Esophagus muscularis mucosa (tissue), 4 donors: ENCODE measurements around the gene RNF149. TPM values are rescaled to one million over a fixed set of nuclear protein-coding genes. Genes with fewer than 3 reads are reported as not detected.

Experiments used
- DNase-seq: peaks from one replicate; pipeline ENCODE4 v3.0.0-alpha.2; 2017; ENCODE audit errors: extremely low spot score
- H3K27ac ChIP-seq, 4 donors: fragments of 200-600 bp; sonication (generic); replicated peaks in 1 of 4; 1 replicate in 3 of 4; 2 replicates in 1 of 4; pipeline ENCODE4 v1.5.1; 2016 to 2019; ENCODE audit warnings: mild to moderate bottlenecking in 1 of 4
- H3K27me3 ChIP-seq, 4 donors: fragments of 200-600 bp; sonication (generic); one replicate each; pipeline versions ENCODE4 v1.5.1 to v1.6.0; 2016 to 2019
- H3K36me3 ChIP-seq, 4 donors: fragments of 200-600 bp; sonication (generic); one replicate each; pipeline ENCODE4 v1.5.1; 2016 to 2019
- H3K4me1 ChIP-seq, 4 donors: fragments of 200-600 bp; sonication (generic); one replicate each; pipeline ENCODE4 v1.5.1; 2016 to 2019
- H3K4me3 ChIP-seq, 4 donors: fragments of 200-600 bp; sonication (generic); 1 replicate in 2 of 4; 2 replicates in 2 of 4; pipeline ENCODE4 v1.5.1; 2016 to 2019; ENCODE audit warnings: mild to moderate bottlenecking in 4 of 4, moderate library complexity in 1 of 4
- H3K9me3 ChIP-seq, 4 donors: fragments of 200-600 bp; sonication (generic); 1 replicate in 3 of 4; 2 replicates in 1 of 4; pipeline ENCODE4 v1.5.1; 2016 to 2019
- EP300 ChIP-seq: sonication (generic); formaldehyde crosslinking; IDR thresholded peaks from one replicate; pipeline ENCODE4 v1.6.1; 2017; ENCODE audit warnings: antibody characterized with exemption
- POLR2A ChIP-seq: fragments of 450-650 bp; IDR thresholded peaks from one replicate; pipeline ENCODE4 v1.6.1; 2017; ENCODE audit warnings: antibody characterized with exemption, moderate library complexity, mild to moderate bottlenecking, low read depth
- POLR2AphosphoS5 ChIP-seq, 2 donors: sonication (generic); formaldehyde crosslinking; IDR thresholded peaks; one replicate each; pipeline ENCODE4 v1.6.1; 2017; ENCODE audit warnings: antibody characterized with exemption in 2 of 2
- WGBS: methylation state at CpG from one replicate; pipeline ENCODE4 v1.1.5; 2018; 5-methylcytosine and 5-hydroxymethylcytosine counted together
- intact Hi-C: fragments of 100-400 bp; cut with DNase I; formaldehyde crosslinking; loops from one replicate; pipeline ENCODE4 v1.15.1; 2023
- total RNA-seq, 4 donors: library from RNA; depleted of rRNA; stranded (reverse); fragments of >200 nt; gene quantifications; one replicate each; pipeline versions ENCODE4 v1.1.0 to v1.2.1, GENCODE V29; 2016
- TF ChIP-seq, protein P1 (sequence below), 3 experiments: fragments of 200-600 bp in 2 of 3; fragments of 450-650 bp in 1 of 3; sonication (generic) in 2 of 3; IDR thresholded peaks; one replicate each; pipeline ENCODE4 v1.5.1; 2017 to 2019; ENCODE audit warnings: antibody characterized with exemption in 3 of 3, mild to moderate bottlenecking in 2 of 3, moderate library complexity in 1 of 3

RNF149 gene
- total RNA-seq, 4 donors from 2014 or later = 29.5 to 66.6 (median 40.0) TPM

GRCh38 chr2:101256316-101256715 is 52.2 kb downstream of the RNF149 start:
- intact Hi-C loops = no loop called here
- DNase-seq = no peak
- Histone ChIP-seq H3K36me3 (peaks cover 0 to 22% (median 16%) of the 10 kb centered on the region in 4 donors), H3K9me3 (no peaks in the 10 kb centered on the region), H3K4me3 (no peak overlapping the region), H3K27me3 (no peaks in the 10 kb centered on the region), H3K4me1 (peaks cover 35 to 43% (median 38%) of the 10 kb centered on the region in 4 donors), H3K27ac (no peak overlapping the region)
- TF ChIP-seq EP300 (no peak), POLR2AphosphoS5 (IDR thresholded peaks at IDR 0.05) (no peak), POLR2A (no peak)
- TF ChIP-seq, protein P1, sequence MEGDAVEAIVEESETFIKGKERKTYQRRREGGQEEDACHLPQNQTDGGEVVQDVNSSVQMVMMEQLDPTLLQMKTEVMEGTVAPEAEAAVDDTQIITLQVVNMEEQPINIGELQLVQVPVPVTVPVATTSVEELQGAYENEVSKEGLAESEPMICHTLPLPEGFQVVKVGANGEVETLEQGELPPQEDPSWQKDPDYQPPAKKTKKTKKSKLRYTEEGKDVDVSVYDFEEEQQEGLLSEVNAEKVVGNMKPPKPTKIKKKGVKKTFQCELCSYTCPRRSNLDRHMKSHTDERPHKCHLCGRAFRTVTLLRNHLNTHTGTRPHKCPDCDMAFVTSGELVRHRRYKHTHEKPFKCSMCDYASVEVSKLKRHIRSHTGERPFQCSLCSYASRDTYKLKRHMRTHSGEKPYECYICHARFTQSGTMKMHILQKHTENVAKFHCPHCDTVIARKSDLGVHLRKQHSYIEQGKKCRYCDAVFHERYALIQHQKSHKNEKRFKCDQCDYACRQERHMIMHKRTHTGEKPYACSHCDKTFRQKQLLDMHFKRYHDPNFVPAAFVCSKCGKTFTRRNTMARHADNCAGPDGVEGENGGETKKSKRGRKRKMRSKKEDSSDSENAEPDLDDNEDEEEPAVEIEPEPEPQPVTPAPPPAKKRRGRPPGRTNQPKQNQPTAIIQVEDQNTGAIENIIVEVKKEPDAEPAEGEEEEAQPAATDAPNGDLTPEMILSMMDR (IDR thresholded peaks at IDR 0.05) = no peak
- WGBS = 89% methylated on average over 2 of the region's 2 CpGs

GRCh38 chr2:101255501-101255900 is 53.0 kb downstream of the RNF149 start:
- H3K27ac ChIP-seq = no peak overlapping the region
- no peaks in the 10 kb centered on the region for H3K9me3 ChIP-seq
- no peak overlapping the region for H3K4me3 ChIP-seq
- H3K4me1 ChIP-seq = peaks cover 35 to 43% (median 38%) of the 10 kb centered on the region in 4 donors
- no peaks in the 10 kb centered on the region for H3K27me3 ChIP-seq
- TF ChIP-seq, protein P1 (IDR thresholded peaks at IDR 0.05) = no peak
- no peak for DNase-seq
- intact Hi-C loops = no loop called here
- WGBS = 86% methylated on average over 3 of the region's 3 CpGs
- H3K36me3 ChIP-seq = peaks cover 0 to 22% (median 16%) of the 10 kb centered on the region in 4 donors

GRCh38 chr2:101253703-101254450 is 54.6 kb downstream of the RNF149 start:
- peaks cover 0 to 11% (median 7%) of the 10 kb centered on the region in 4 donors for H3K36me3 ChIP-seq
- peaks cover 35 to 43% (median 38%) of the 10 kb centered on the region in 4 donors for H3K4me1 ChIP-seq
- no peak for TF ChIP-seq POLR2A
- TF ChIP-seq EP300 = no peak
- TF ChIP-seq POLR2AphosphoS5 (IDR thresholded peaks at IDR 0.05) = no peak
- TF ChIP-seq, protein P1 (IDR thresholded peaks at IDR 0.05) = no peak
- WGBS = 31% methylated on average over 17 of the region's 17 CpGs
- peak overlapping the region in 2 of 4 donors; percentile 87 to 91 for H3K27ac ChIP-seq
- peak overlapping the region; percentile 82 to 98 (median 92) for H3K4me3 ChIP-seq
- H3K27me3 ChIP-seq = no peaks in the 10 kb centered on the region
- DNase-seq = no peak
- intact Hi-C loops = loop anchor here (5.0 kb wide), 1 partner anchor 53 kb away; the partner anchor contains the start of gene RNF149
- no peaks in the 10 kb centered on the region for H3K9me3 ChIP-seq

- Histone ChIP-seq H3K27ac (peak overlapping the region; percentile 87 to 94 (median 91)), H3K27me3 (no peaks in the 10 kb centered on the region), H3K4me3 (peak overlapping the region; percentile 82 to 98 (median 92)), H3K36me3 (peaks cover 0 to 6% (median 4%) of the 10 kb centered on the region in 4 donors), H3K4me1 (peaks cover 35 to 43% (median 38%) of the 10 kb centered on the region in 4 donors), H3K9me3 (no peaks in the 10 kb centered on the region)
- TF ChIP-seq, protein P1 (IDR thresholded peaks at IDR 0.05) = no peak
- TF ChIP-seq POLR2A (no peak), EP300 (no peak), POLR2AphosphoS5 (IDR thresholded peaks at IDR 0.05) (no peak)
- DNase-seq = no peak
- intact Hi-C loops = loop anchor here (5.0 kb wide), 1 partner anchor 54 kb away; the partner anchor contains the start of gene RNF149
- WGBS = under 1% methylated on average over 22 of the region's 65 CpGs
These were observed 55.3 kb downstream of the RNF149 start for GRCh38 chr2:101253013-101253702.
